CD4-positive, alpha-beta memory T cell (primary cell): ENCODE results near the gene TTLL11. TPM values are rescaled to one million over a fixed set of nuclear protein-coding genes. Genes with fewer than 3 reads are reported as not detected.

Experiments
- CTCF ChIA-PET: fragments of 350-600 bp; sonication (Branson Sonifier 250); formaldehyde crosslinking; loops from one replicate; lab custom pipeline; 2021; ENCODE audit warnings: inconsistent platforms; ENCODE audit not compliant: partially characterized antibody; lab: Charles Lee
- POLR2A ChIA-PET: fragments of 350-600 bp; sonication (Branson Sonifier 250); formaldehyde crosslinking; loops from one replicate; lab custom pipeline; 2021; ENCODE audit not compliant: partially characterized antibody; lab: Charles Lee
- DNase-seq, 5 donors: peaks; one replicate each; pipeline versions ENCODE4 v3.0.0 to v3.0.0-alpha.2; 2020 to 2022; ENCODE audit warnings: mixed read lengths in 1 of 5
- H3K27ac ChIP-seq: one replicate; pipeline ENCODE4 v1.7.0; 2013; ENCODE audit warnings: low read depth, low read length
- H3K27me3 ChIP-seq: 2 replicates; pipeline ENCODE4 v1.7.0; 2013; ENCODE audit warnings: mild to moderate bottlenecking, low read length, moderate library complexity; ENCODE audit not compliant: insufficient read depth
- H3K36me3 ChIP-seq: 2 replicates; pipeline ENCODE4 v1.7.0; 2013; ENCODE audit warnings: mild to moderate bottlenecking, low read length, moderate library complexity; ENCODE audit not compliant: insufficient read depth
- H3K4me1 ChIP-seq: 2 replicates; pipeline ENCODE4 v1.7.0; 2013; ENCODE audit warnings: mild to moderate bottlenecking, low read length, moderate library complexity; ENCODE audit not compliant: insufficient read depth
- H3K4me3 ChIP-seq, 2 donors: one replicate each; pipeline ENCODE4 v1.7.0; 2013; ENCODE audit warnings: low read length in 2 of 2, mild to moderate bottlenecking in 1 of 2
- H3K9me3 ChIP-seq, 2 donors: one replicate each; pipeline ENCODE4 v1.7.0; 2013; ENCODE audit warnings: low read length in 2 of 2, control low read depth in 1 of 2; ENCODE audit not compliant: control insufficient read depth in 1 of 2
- H3K27ac Mint-ChIP-seq, 7 donors: one replicate each; pipeline ENCODE4 v1.8.0; 2020 to 2021; ENCODE audit warnings: mixed read lengths in 7 of 7, mild to moderate bottlenecking in 6 of 7, inconsistent platforms in 3 of 7, moderate library complexity in 3 of 7
- H3K27me3 Mint-ChIP-seq, 2 donors: one replicate each; pipeline ENCODE4 v1.8.0; 2020 to 2021; ENCODE audit warnings: mixed read lengths in 2 of 2
- H3K36me3 Mint-ChIP-seq, 2 donors: one replicate each; pipeline ENCODE4 v1.8.0; 2020 to 2021; ENCODE audit warnings: mixed read lengths in 2 of 2, inconsistent platforms in 1 of 2, mild to moderate bottlenecking in 1 of 2
- H3K4me1 Mint-ChIP-seq, 4 donors: one replicate each; pipeline ENCODE4 v1.8.0; 2020 to 2021; ENCODE audit warnings: mixed read lengths in 4 of 4, mild to moderate bottlenecking in 1 of 4
- H3K4me3 Mint-ChIP-seq, 8 donors: one replicate each; pipeline ENCODE4 v1.8.0; 2020 to 2021; ENCODE audit warnings: mixed read lengths in 8 of 8, mild to moderate bottlenecking in 7 of 8, moderate library complexity in 6 of 8, inconsistent platforms in 3 of 8
- H3K9me3 Mint-ChIP-seq, 8 donors: one replicate each; pipeline ENCODE4 v1.8.0; 2020 to 2021; ENCODE audit warnings: mixed read lengths in 8 of 8, mild to moderate bottlenecking in 5 of 8, inconsistent platforms in 3 of 8, moderate library complexity in 1 of 8
- intact Hi-C: fragments of 100-400 bp; cut with micrococcal nuclease; formaldehyde crosslinking; loops from one replicate; pipeline ENCODE4 v1.15.1; 2023
- polyA plus RNA-seq, 2 donors: library from polyadenylated mRNA; unstranded; fragments of 300-500 nt; fragmentation: Illumina TruSeq; gene quantifications; one replicate each; pipeline ENCODE4 v1.2.3, GENCODE V29; 2021
- total RNA-seq, 2 experiments: library from RNA; stranded (reverse); gene quantifications; one replicate each; pipeline ENCODE4 v1.2.3, GENCODE V29; 2021

Gene TTLL11
- total and polyA plus RNA-seq, 4 experiments from 2014 or later = 2.7 to 7.8 (median 3.1) TPM

- Histone ChIP-seq H3K4me3 (no peak overlapping the region), H3K9me3 (no peaks in the 10 kb centered on the region), H3K27me3 (no peaks in the 10 kb centered on the region), H3K36me3 (no peaks in the 10 kb centered on the region), H3K27ac (no peak overlapping the region), H3K4me1 (no peaks in the 10 kb centered on the region)
- no peaks in the 10 kb centered on the region for H3K27me3 Mint-ChIP-seq
- no peaks in the 10 kb centered on the region for H3K9me3 Mint-ChIP-seq
- H3K4me1 Mint-ChIP-seq = no peaks in the 10 kb centered on the region
- intact Hi-C loops = no loop called here
- DNase-seq = no peak
- ChIA-PET CTCF (no interaction called here), POLR2A (no interaction called here)
- no peak overlapping the region for H3K4me3 Mint-ChIP-seq
- no peaks in the 10 kb centered on the region for H3K36me3 Mint-ChIP-seq
- no peak overlapping the region for H3K27ac Mint-ChIP-seq
Measured at GRCh38 chr9:121825031-121825691, 267.9 kb downstream of the TTLL11 start.

GRCh38 chr9:121824651-121825030 lies 268.5 kb downstream of the TTLL11 start:
- CTCF ChIA-PET = no interaction called here
- intact Hi-C loops = no loop called here
- H3K27ac Mint-ChIP-seq = no peak overlapping the region

GRCh38 chr9:121823451-121824169 lies 269.5 kb downstream of the TTLL11 start:
- no peaks in the 10 kb centered on the region for H3K27me3 Mint-ChIP-seq
- H3K36me3 Mint-ChIP-seq = no peaks in the 10 kb centered on the region
- H3K4me3 Mint-ChIP-seq = no peak overlapping the region
- Histone ChIP-seq H3K27ac (no peak overlapping the region), H3K4me3 (no peak overlapping the region), H3K27me3 (no peaks in the 10 kb centered on the region), H3K9me3 (no peaks in the 10 kb centered on the region), H3K36me3 (no peaks in the 10 kb centered on the region), H3K4me1 (no peaks in the 10 kb centered on the region)
- H3K4me1 Mint-ChIP-seq = no peaks in the 10 kb centered on the region
- intact Hi-C loops = no loop called here
- POLR2A ChIA-PET = no interaction called here
- no peak overlapping the region for H3K27ac Mint-ChIP-seq
- no peaks in the 10 kb centered on the region for H3K9me3 Mint-ChIP-seq
- CTCF ChIA-PET = no interaction called here
- DNase-seq = no peak

More at GRCh38 chr9:121824651-121825030, 268.5 kb downstream of the TTLL11 start:
- Mint-ChIP-seq H3K27me3 (no peaks in the 10 kb centered on the region), H3K4me3 (no peak overlapping the region), H3K4me1 (no peaks in the 10 kb centered on the region), H3K9me3 (no peaks in the 10 kb centered on the region), H3K36me3 (no peaks in the 10 kb centered on the region)
- DNase-seq = no peak
- Histone ChIP-seq H3K27me3 (no peaks in the 10 kb centered on the region), H3K27ac (no peak overlapping the region), H3K4me3 (no peak overlapping the region), H3K9me3 (no peaks in the 10 kb centered on the region), H3K36me3 (no peaks in the 10 kb centered on the region), H3K4me1 (no peaks in the 10 kb centered on the region)
- POLR2A ChIA-PET = no interaction called here

GRCh38 chr9:121822093-121823085 lies 270.7 kb downstream of the TTLL11 start:
- POLR2A ChIA-PET = no interaction called here
- H3K9me3 Mint-ChIP-seq = no peaks in the 10 kb centered on the region
- H3K36me3 ChIP-seq = no peaks in the 10 kb centered on the region
- no peaks in the 10 kb centered on the region for H3K27me3 Mint-ChIP-seq
- no peak overlapping the region for H3K4me3 ChIP-seq
- no peaks in the 10 kb centered on the region for H3K36me3 Mint-ChIP-seq
- DNase-seq = no peak
- no peaks in the 10 kb centered on the region for H3K4me1 ChIP-seq
- H3K27ac Mint-ChIP-seq = no peak overlapping the region
- no peak overlapping the region for H3K27ac ChIP-seq
- H3K9me3 ChIP-seq = no peaks in the 10 kb centered on the region
- CTCF ChIA-PET = no interaction called here
- no peaks in the 10 kb centered on the region for H3K27me3 ChIP-seq
- H3K4me1 Mint-ChIP-seq = no peaks in the 10 kb centered on the region
- intact Hi-C loops = no loop called here
- no peak overlapping the region for H3K4me3 Mint-ChIP-seq

- CTCF ChIA-PET = no interaction called here
- no peaks in the 10 kb centered on the region for H3K4me1 ChIP-seq
- H3K4me3 Mint-ChIP-seq = no peak overlapping the region
- no peak overlapping the region for H3K4me3 ChIP-seq
- POLR2A ChIA-PET = no interaction called here
- no peak overlapping the region for H3K27ac ChIP-seq
- H3K27me3 Mint-ChIP-seq = no peaks in the 10 kb centered on the region
- no peaks in the 10 kb centered on the region for H3K4me1 Mint-ChIP-seq
- H3K9me3 ChIP-seq = no peaks in the 10 kb centered on the region
- no peaks in the 10 kb centered on the region for H3K9me3 Mint-ChIP-seq
- H3K36me3 Mint-ChIP-seq = no peaks in the 10 kb centered on the region
- H3K27me3 ChIP-seq = no peaks in the 10 kb centered on the region
- intact Hi-C loops = no loop called here
- DNase-seq = no peak
- no peaks in the 10 kb centered on the region for H3K36me3 ChIP-seq
- H3K27ac Mint-ChIP-seq = no peak overlapping the region
Measured at GRCh38 chr9:121821326-121821725, 271.8 kb downstream of the TTLL11 start.

GRCh38 chr9:121820286-121821005 lies 272.7 kb downstream of the TTLL11 start:
- Histone ChIP-seq H3K4me3 (no peak overlapping the region), H3K4me1 (no peaks in the 10 kb centered on the region), H3K36me3 (no peaks in the 10 kb centered on the region), H3K9me3 (no peaks in the 10 kb centered on the region), H3K27me3 (no peaks in the 10 kb centered on the region), H3K27ac (no peak overlapping the region)
- ChIA-PET POLR2A (no interaction called here), CTCF (no interaction called here)
- intact Hi-C loops = no loop called here
- no peak for DNase-seq
- H3K27me3 Mint-ChIP-seq = no peaks in the 10 kb centered on the region
- no peak overlapping the region for H3K4me3 Mint-ChIP-seq
- no peaks in the 10 kb centered on the region for H3K36me3 Mint-ChIP-seq
- no peaks in the 10 kb centered on the region for H3K9me3 Mint-ChIP-seq
- H3K4me1 Mint-ChIP-seq = no peaks in the 10 kb centered on the region
- no peak overlapping the region for H3K27ac Mint-ChIP-seq
